Measurements from ENCODE around the gene MAT2B. TPM values are rescaled to one million over a fixed set of nuclear protein-coding genes. Genes with fewer than 3 reads are reported as not detected.

The MAT2B gene
- total RNA-seq, 6 donors from 2014 or later: 23.3 to 85.3 (median 50.4) TPM

GRCh38 chr5:163512526-163512925, 7.1 kb downstream of the MAT2B start:
- Histone ChIP-seq H3K27ac (no peak overlapping the region), H3K9me3 (no peaks in the 10 kb centered on the region)
- WGBS, 2 donors: 87 to 91% methylated on average over 5 of the region's 5 CpGs

DNA sequence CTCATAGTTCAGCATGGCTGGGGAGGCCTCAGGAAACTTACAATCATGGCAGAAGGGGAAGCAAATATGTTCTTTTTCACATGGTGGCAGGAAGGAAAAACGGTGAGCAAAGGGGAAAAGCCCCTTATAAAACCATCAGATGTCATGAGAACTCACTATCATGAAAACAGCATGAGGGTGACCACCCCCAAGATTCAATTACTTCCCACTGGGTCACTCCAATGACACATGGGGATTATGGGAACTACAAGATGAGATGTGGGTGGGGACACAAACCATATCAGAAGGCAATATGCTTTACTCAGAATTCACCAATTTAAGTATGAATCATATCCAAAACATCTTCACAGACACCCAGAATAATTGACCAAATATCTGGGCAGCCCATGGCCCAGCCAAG, 19.7 kb downstream of the MAT2B start:
- no peaks in the 10 kb centered on the region for H3K27me3 ChIP-seq
- no peaks in the 10 kb centered on the region for H3K9me3 ChIP-seq
- no peak for TF ChIP-seq POLR2A (IDR thresholded peaks at IDR 0.05)
- TF ChIP-seq, protein P1, sequence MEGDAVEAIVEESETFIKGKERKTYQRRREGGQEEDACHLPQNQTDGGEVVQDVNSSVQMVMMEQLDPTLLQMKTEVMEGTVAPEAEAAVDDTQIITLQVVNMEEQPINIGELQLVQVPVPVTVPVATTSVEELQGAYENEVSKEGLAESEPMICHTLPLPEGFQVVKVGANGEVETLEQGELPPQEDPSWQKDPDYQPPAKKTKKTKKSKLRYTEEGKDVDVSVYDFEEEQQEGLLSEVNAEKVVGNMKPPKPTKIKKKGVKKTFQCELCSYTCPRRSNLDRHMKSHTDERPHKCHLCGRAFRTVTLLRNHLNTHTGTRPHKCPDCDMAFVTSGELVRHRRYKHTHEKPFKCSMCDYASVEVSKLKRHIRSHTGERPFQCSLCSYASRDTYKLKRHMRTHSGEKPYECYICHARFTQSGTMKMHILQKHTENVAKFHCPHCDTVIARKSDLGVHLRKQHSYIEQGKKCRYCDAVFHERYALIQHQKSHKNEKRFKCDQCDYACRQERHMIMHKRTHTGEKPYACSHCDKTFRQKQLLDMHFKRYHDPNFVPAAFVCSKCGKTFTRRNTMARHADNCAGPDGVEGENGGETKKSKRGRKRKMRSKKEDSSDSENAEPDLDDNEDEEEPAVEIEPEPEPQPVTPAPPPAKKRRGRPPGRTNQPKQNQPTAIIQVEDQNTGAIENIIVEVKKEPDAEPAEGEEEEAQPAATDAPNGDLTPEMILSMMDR (IDR thresholded peaks at IDR 0.05): no peak
- TF ChIP-seq POLR2AphosphoS5 (IDR thresholded peaks at IDR 0.05): no peak
- no peak for TF ChIP-seq EP300 (IDR thresholded peaks at IDR 0.05)

More at GRCh38 chr5:163512526-163512925, 7.1 kb downstream of the MAT2B start:
- Histone ChIP-seq H3K4me1 (peaks cover 32 to 42% (median 37%) of the 10 kb centered on the region in 4 donors), H3K36me3 (peaks cover 39 to 55% (median 43%) of the 10 kb centered on the region in 4 donors), H3K4me3 (no peak overlapping the region), H3K27me3 (no peaks in the 10 kb centered on the region)
- no peak for ATAC-seq (ENCODE audit: low FRiP score in 2 of 2)
- TF ChIP-seq POLR2AphosphoS5 (IDR thresholded peaks at IDR 0.05) (no peak), EP300 (IDR thresholded peaks at IDR 0.05) (no peak), POLR2A (IDR thresholded peaks at IDR 0.05) (no peak)
- TF ChIP-seq, protein P1 (IDR thresholded peaks at IDR 0.05): no peak
- no peak for DNase-seq

GRCh38 chr5:163529698-163530097, 24.3 kb downstream of the MAT2B start:
- Histone ChIP-seq H3K9me3 (no peaks in the 10 kb centered on the region), H3K27ac (no peak overlapping the region), H3K27me3 (no peaks in the 10 kb centered on the region), H3K36me3 (no peaks in the 10 kb centered on the region), H3K4me3 (no peak overlapping the region), H3K4me1 (no peaks in the 10 kb centered on the region)
- no peak for DNase-seq
- TF ChIP-seq POLR2A (IDR thresholded peaks at IDR 0.05): no peak
- no peak for TF ChIP-seq POLR2AphosphoS5 (IDR thresholded peaks at IDR 0.05)
- TF ChIP-seq EP300 (IDR thresholded peaks at IDR 0.05): no peak
- TF ChIP-seq, protein P1 (IDR thresholded peaks at IDR 0.05): no peak
- 70 to 80% methylated on average over 5 of the region's 5 CpGs for WGBS, 2 donors
- no peak for ATAC-seq (ENCODE audit: low FRiP score in 2 of 2)

More for the DNA sequence above, 19.7 kb downstream of the MAT2B start:
- DNase-seq (no peak), ATAC-seq (ENCODE audit: low FRiP score in 2 of 2) (no peak)
- H3K4me1 ChIP-seq: no peaks in the 10 kb centered on the region
- peaks cover under 1 to 16% (median 4%) of the 10 kb centered on the region in 4 donors for H3K36me3 ChIP-seq
- WGBS, 2 donors: 78 to 88% methylated on average over 1 of the region's 1 CpG
- H3K27ac ChIP-seq: no peak overlapping the region
- H3K4me3 ChIP-seq: no peak overlapping the region

DNA sequence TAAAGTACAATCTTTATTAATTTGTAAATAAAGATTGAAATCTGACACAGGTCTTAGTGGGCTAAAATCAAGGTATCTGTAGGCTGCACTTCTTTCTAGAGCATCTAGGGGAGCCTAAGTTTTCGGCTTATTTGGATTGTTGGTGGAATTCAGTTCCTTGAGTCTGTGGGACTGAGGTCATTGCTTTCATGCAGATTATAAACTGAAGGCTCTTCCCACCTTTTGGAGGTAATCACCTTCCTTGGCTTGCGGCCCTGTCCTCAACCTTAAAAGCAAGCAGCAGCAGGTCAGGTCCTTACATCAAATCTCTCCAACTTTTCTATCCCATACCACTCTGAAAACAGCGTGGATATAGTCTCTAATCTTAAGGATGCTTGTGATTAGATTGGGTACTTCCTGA, 25.9 kb downstream of the MAT2B start:
- Histone ChIP-seq H3K36me3 (no peaks in the 10 kb centered on the region), H3K27me3 (no peaks in the 10 kb centered on the region), H3K9me3 (no peaks in the 10 kb centered on the region), H3K27ac (no peak overlapping the region), H3K4me3 (no peak overlapping the region), H3K4me1 (no peaks in the 10 kb centered on the region)
- no peak for ATAC-seq (ENCODE audit: low FRiP score in 2 of 2)
- no peak for DNase-seq
- TF ChIP-seq POLR2AphosphoS5 (IDR thresholded peaks at IDR 0.05) (no peak), EP300 (IDR thresholded peaks at IDR 0.05) (no peak), POLR2A (IDR thresholded peaks at IDR 0.05) (no peak)
- TF ChIP-seq, protein P1 (IDR thresholded peaks at IDR 0.05): no peak
- 67 to 80% methylated on average over 3 of the region's 3 CpGs for WGBS, 2 donors
